ENCODE measurements around the gene ATP1B3.

Gene ATP1B3

DNA sequence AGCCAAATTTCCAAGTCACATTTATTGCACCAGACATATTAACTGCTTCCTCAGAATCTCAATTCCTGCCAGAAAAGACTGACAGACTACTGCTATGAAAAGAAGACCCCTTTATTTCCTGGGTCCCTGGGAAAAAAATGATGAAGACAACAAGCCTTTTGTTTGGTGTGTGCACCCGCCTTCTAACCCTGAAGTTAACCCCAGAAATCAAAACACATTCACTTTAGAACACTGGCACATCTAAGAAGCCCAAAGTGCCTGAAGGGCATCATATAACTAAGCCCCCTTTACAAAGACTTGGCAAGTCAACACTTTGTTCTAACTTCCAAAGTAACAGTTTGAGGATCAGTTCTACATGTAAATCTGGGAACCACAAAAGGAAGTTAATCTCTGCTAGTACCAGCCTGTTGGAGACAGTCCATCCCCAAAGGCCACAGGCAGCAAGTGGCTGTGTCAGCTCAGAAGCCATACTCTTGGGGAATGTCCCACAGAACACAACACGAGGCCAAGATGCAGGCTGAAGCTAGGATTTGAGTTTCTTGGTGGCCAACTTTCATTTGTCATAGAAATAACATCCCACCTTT is 16.3 kb upstream of the ATP1B3 start:
- no peak overlapping the region for H3K4me3 ChIP-seq (ENCODE audit: severe bottlenecking)
- DNase-seq (ENCODE audit: low spot score) = no peak
- no peaks in the 10 kb centered on the region for H3K36me3 ChIP-seq (ENCODE audit: low read depth)
- H3K27ac ChIP-seq (ENCODE audit: poor library complexity, severe bottlenecking) = no peak overlapping the region
- no peak for ATAC-seq (ENCODE audit: low read depth)
- H3K27me3 ChIP-seq (ENCODE audit: insufficient read depth, poor library complexity, severe bottlenecking) = no peaks in the 10 kb centered on the region
- TF ChIP-seq CTCF (IDR thresholded peaks at IDR 0.05; ENCODE audit: poor library complexity, severe bottlenecking) = no peak
- H3K4me1 ChIP-seq (ENCODE audit: insufficient read depth, poor library complexity, severe bottlenecking) = no peaks in the 10 kb centered on the region
- H3K9me3 ChIP-seq (ENCODE audit: severe bottlenecking) = no peaks in the 10 kb centered on the region

GRCh38 chr3:141860766-141861513 is 15.5 kb upstream of the ATP1B3 start:
- TF ChIP-seq CTCF (IDR thresholded peaks at IDR 0.05; ENCODE audit: poor library complexity, severe bottlenecking) = no peak
- no peak for ATAC-seq (ENCODE audit: low read depth)
- DNase-seq (ENCODE audit: low spot score) = no peak
- Histone ChIP-seq H3K4me3 (ENCODE audit: severe bottlenecking) (no peak overlapping the region), H3K27me3 (ENCODE audit: insufficient read depth, poor library complexity, severe bottlenecking) (no peaks in the 10 kb centered on the region), H3K27ac (ENCODE audit: poor library complexity, severe bottlenecking) (no peak overlapping the region), H3K36me3 (ENCODE audit: low read depth) (no peaks in the 10 kb centered on the region), H3K9me3 (ENCODE audit: severe bottlenecking) (no peaks in the 10 kb centered on the region), H3K4me1 (ENCODE audit: insufficient read depth, poor library complexity, severe bottlenecking) (no peaks in the 10 kb centered on the region)

DNA sequence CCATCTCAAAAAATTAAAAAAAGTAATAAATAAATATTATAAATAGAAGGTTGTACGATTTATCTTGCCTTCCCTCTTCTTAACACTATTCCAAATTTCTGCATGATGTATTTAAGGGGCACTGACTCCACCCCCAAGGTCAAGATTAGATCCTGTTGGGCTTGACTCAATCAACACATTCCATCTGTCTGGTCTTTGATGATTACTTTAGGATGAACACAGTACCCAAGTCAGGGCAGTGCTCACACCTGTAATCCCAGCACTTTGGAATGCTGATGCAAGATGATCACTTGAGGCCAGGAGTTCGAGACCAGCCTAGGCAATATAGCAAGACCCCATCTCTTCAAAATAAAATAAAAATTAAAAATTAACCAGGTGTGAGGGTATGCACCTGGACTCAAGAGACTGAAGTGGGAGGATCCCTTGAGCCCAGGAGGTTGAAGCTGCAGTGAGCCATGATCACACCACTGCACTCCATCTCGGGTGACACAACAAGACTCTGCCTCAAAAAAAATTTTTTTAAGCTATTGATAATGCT is 14.1 kb upstream of the ATP1B3 start:
- Histone ChIP-seq H3K36me3 (ENCODE audit: low read depth) (no peaks in the 10 kb centered on the region), H3K9me3 (ENCODE audit: severe bottlenecking) (no peaks in the 10 kb centered on the region), H3K27me3 (ENCODE audit: insufficient read depth, poor library complexity, severe bottlenecking) (no peaks in the 10 kb centered on the region), H3K27ac (ENCODE audit: poor library complexity, severe bottlenecking) (no peak overlapping the region), H3K4me3 (ENCODE audit: severe bottlenecking) (no peak overlapping the region), H3K4me1 (ENCODE audit: insufficient read depth, poor library complexity, severe bottlenecking) (no peaks in the 10 kb centered on the region)
- DNase-seq (ENCODE audit: low spot score) (no peak), ATAC-seq (ENCODE audit: low read depth) (no peak)
- no peak for TF ChIP-seq CTCF (IDR thresholded peaks at IDR 0.05; ENCODE audit: poor library complexity, severe bottlenecking)

- no peaks in the 10 kb centered on the region for H3K9me3 ChIP-seq (ENCODE audit: severe bottlenecking)
- H3K36me3 ChIP-seq (ENCODE audit: low read depth) = no peaks in the 10 kb centered on the region
- no peak for ATAC-seq (ENCODE audit: low read depth)
- TF ChIP-seq CTCF (IDR thresholded peaks at IDR 0.05; ENCODE audit: poor library complexity, severe bottlenecking) = no peak
- no peaks in the 10 kb centered on the region for H3K4me1 ChIP-seq (ENCODE audit: insufficient read depth, poor library complexity, severe bottlenecking)
- H3K27ac ChIP-seq (ENCODE audit: poor library complexity, severe bottlenecking) = no peak overlapping the region
- DNase-seq (ENCODE audit: low spot score) = no peak
- no peak overlapping the region for H3K4me3 ChIP-seq (ENCODE audit: severe bottlenecking)
- H3K27me3 ChIP-seq (ENCODE audit: insufficient read depth, poor library complexity, severe bottlenecking) = no peaks in the 10 kb centered on the region
These were observed 13.0 kb upstream of the ATP1B3 start for GRCh38 chr3:141863491-141863890.

Measured in RWPE2 (cell line).